KMS-11 (cell line): Measurements from ENCODE around the gene MAFG.

ENCODE experiments used
- H2AFZ ChIP-seq: fragments of 200-600 bp; sonication (generic); 2 replicates; pipeline ENCODE4 v1.6.1; 2016; ENCODE audit warnings: antibody characterized with exemption, mixed run types, low read depth
- H3K27ac ChIP-seq: fragments of 200-600 bp; sonication (generic); 2 replicates; pipeline ENCODE4 v1.6.1; 2016; ENCODE audit warnings: mild to moderate bottlenecking, mixed run types
- H3K27me3 ChIP-seq: fragments of 200-600 bp; sonication (generic); 2 replicates; pipeline ENCODE4 v1.6.1; 2017; ENCODE audit warnings: mild to moderate bottlenecking, low read depth, mixed run types, moderate library complexity; ENCODE audit not compliant: insufficient read depth
- H3K36me3 ChIP-seq: fragments of 200-600 bp; sonication (generic); 2 replicates; pipeline ENCODE4 v1.6.1; 2017; ENCODE audit warnings: mild to moderate bottlenecking, mixed run types; ENCODE audit not compliant: insufficient read depth
- H3K4me1 ChIP-seq: fragments of 200-600 bp; sonication (generic); 2 replicates; pipeline ENCODE4 v1.6.1; 2016; ENCODE audit warnings: mild to moderate bottlenecking, low read depth, mixed run types; ENCODE audit not compliant: poor library complexity, severe bottlenecking
- H3K4me2 ChIP-seq: fragments of 200-600 bp; sonication (generic); 2 replicates; pipeline ENCODE4 v1.7.0; 2016; ENCODE audit warnings: mild to moderate bottlenecking, mixed run types
- H3K4me3 ChIP-seq: fragments of 200-600 bp; sonication (generic); IDR thresholded peaks from 2 replicates; pipeline ENCODE4 v1.6.1; 2017; ENCODE audit warnings: low read depth, low read length, mixed read lengths; ENCODE audit not compliant: insufficient read depth
- H3K79me2 ChIP-seq: fragments of 200-600 bp; sonication (generic); 2 replicates; pipeline ENCODE4 v1.6.1; 2016; ENCODE audit warnings: low read depth, mixed run types; ENCODE audit not compliant: insufficient read depth
- H3K9ac ChIP-seq: fragments of 200-600 bp; sonication (generic); 2 replicates; pipeline ENCODE4 v1.6.1; 2016; ENCODE audit warnings: mild to moderate bottlenecking, mixed run types
- H4K20me1 ChIP-seq: fragments of 200-600 bp; sonication (generic); 2 replicates; pipeline ENCODE4 v1.6.1; 2016; ENCODE audit warnings: mild to moderate bottlenecking, mixed run types; ENCODE audit not compliant: insufficient read depth
- TF ChIP-seq, protein P1 (sequence below): fragments of 200-600 bp; sonication (generic); conservative IDR thresholded peaks from 2 replicates; pipeline ENCODE4 v1.6.1; 2017; ENCODE audit warnings: low read depth, mild to moderate bottlenecking, antibody characterized with exemption, low read length, moderate library complexity, mixed read lengths

Gene MAFG

GRCh38 chr17:81870981-81871386, 56.6 kb downstream of the MAFG start, which contains the start of gene ARHGDIA:
ARHGDIA (minus strand) TSS chr17:81871337; CDS start chr17:81869930, 1,407 bp downstream.
- H3K79me2 ChIP-seq: peaks cover 31% of the 10 kb centered on the region
- TF ChIP-seq, protein P1, sequence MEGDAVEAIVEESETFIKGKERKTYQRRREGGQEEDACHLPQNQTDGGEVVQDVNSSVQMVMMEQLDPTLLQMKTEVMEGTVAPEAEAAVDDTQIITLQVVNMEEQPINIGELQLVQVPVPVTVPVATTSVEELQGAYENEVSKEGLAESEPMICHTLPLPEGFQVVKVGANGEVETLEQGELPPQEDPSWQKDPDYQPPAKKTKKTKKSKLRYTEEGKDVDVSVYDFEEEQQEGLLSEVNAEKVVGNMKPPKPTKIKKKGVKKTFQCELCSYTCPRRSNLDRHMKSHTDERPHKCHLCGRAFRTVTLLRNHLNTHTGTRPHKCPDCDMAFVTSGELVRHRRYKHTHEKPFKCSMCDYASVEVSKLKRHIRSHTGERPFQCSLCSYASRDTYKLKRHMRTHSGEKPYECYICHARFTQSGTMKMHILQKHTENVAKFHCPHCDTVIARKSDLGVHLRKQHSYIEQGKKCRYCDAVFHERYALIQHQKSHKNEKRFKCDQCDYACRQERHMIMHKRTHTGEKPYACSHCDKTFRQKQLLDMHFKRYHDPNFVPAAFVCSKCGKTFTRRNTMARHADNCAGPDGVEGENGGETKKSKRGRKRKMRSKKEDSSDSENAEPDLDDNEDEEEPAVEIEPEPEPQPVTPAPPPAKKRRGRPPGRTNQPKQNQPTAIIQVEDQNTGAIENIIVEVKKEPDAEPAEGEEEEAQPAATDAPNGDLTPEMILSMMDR: no peak
- peak within 1 kb of the TSS; percentile 100 for H3K4me2 ChIP-seq
- H4K20me1 ChIP-seq: no peaks in the 10 kb centered on the region
- peak within 1 kb of the TSS; percentile 100 for H3K27ac ChIP-seq
- no peaks in the 10 kb centered on the region for H3K27me3 ChIP-seq
- no peaks in the 10 kb centered on the region for H3K36me3 ChIP-seq
- peaks cover 41% of the 10 kb centered on the region for H3K4me1 ChIP-seq
- H3K9ac ChIP-seq: peak within 1 kb of the TSS; percentile 100
- peak within 1 kb of the TSS; percentile 26 for H3K4me3 ChIP-seq
- peak within 1 kb of the TSS; percentile 87 for H2AFZ ChIP-seq

GRCh38 chr17:81870131-81870980, 57.2 kb downstream of the MAFG start:
- peak overlapping the region; percentile 26 for H3K4me3 ChIP-seq
- H3K4me1 ChIP-seq: peaks cover 48% of the 10 kb centered on the region
- H3K4me2 ChIP-seq: peak overlapping the region; percentile 88
- peak overlapping the region; percentile 88 for H3K27ac ChIP-seq
- TF ChIP-seq, protein P1: no peak
- peak overlapping the region; percentile 91 for H3K9ac ChIP-seq
- no peaks in the 10 kb centered on the region for H4K20me1 ChIP-seq
- H3K36me3 ChIP-seq: no peaks in the 10 kb centered on the region
- no peak overlapping the region for H2AFZ ChIP-seq
- peaks cover 31% of the 10 kb centered on the region for H3K79me2 ChIP-seq
- no peaks in the 10 kb centered on the region for H3K27me3 ChIP-seq

DNA sequence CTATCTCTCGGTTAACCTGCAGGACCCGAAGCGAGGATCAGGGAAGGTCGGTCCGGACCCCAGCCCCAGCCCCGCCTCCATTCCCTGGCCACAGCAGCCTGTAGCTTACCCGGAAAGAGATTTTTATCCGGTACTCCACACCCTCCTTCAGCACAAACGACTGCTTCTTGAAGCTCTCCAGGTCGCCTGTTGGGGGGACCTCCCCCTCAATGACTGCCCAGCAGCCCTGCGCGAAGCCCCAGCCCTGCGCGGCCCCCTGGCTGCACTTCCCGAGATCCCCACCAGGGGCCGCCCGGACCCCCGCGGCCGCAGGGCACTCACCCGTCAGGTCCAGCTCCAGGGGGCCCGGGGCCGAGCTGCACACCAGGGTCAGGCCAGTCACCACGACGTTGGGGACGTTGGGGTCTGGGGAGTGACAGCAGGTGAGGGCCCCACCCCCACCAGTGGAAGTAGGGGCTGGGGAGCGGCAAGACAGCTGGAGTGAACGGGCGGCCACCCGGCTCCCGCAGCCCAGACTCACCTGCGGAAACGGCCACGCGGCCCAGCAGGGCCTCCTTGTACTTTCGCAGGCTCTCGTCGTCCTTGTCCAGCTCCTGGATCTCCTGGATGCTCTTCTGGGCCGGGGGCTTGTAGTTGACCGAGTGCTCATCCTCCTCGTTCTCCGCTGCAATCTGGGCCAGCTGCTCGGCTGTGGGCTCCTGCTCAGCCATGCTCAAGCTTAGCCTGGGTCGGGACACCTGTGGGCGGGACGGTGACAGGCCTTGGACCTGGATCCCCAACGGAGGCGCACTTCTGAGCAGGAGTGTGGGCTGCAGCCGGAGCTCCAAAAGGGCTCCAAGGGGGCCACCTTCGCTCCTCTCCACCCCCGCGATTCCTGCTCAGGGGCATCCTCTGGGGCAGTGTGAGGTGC, 58.1 kb downstream of the MAFG start:
- peak overlapping the region; percentile 88 for H3K27ac ChIP-seq
- no peaks in the 10 kb centered on the region for H3K27me3 ChIP-seq
- H4K20me1 ChIP-seq: no peaks in the 10 kb centered on the region
- peak overlapping the region; percentile 26 for H3K4me3 ChIP-seq
- TF ChIP-seq, protein P1: peak; percentile 46
- H3K79me2 ChIP-seq: peaks cover 33% of the 10 kb centered on the region
- peak overlapping the region; percentile 91; the same call in 1 of the 2 replicates for H3K9ac ChIP-seq
- peak overlapping the region; percentile 88 for H3K4me2 ChIP-seq
- H3K4me1 ChIP-seq: peaks cover 51% of the 10 kb centered on the region
- no peaks in the 10 kb centered on the region for H3K36me3 ChIP-seq
- no peak overlapping the region for H2AFZ ChIP-seq

DNA sequence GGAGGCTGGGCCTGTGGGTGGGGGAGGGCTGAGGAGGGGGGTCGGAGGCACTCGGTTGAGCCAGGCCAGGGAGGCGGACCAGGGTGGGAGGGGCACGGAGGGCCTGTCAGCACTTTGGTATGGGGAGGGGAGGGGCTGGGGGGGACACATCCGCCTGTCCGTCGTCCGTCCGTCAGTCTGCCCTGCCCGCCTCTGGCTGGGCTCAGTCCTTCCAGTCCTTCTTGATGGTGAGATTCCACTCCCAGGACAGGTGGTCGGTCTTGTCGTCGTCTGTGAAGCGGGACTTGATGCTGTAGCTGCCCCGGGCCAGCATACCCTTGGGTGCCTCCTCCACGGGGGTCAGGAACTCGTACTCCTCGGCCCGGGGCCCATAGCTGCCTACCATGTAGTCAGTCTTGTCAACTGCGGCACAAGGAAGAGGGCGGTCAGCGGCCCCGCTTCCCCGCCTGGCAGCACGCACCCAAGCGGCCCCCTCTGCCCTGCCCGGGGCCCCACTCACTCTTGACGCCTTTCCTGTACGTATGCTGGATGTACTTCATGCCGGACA, 58.8 kb downstream of the MAFG start:
- H3K36me3 ChIP-seq: no peaks in the 10 kb centered on the region
- peaks cover 55% of the 10 kb centered on the region for H3K4me1 ChIP-seq
- H4K20me1 ChIP-seq: no peaks in the 10 kb centered on the region
- H3K9ac ChIP-seq: no peak overlapping the region
- H3K4me2 ChIP-seq: no peak overlapping the region
- TF ChIP-seq, protein P1: no peak
- H3K4me3 ChIP-seq: no peak overlapping the region
- no peak overlapping the region for H3K27ac ChIP-seq
- H3K79me2 ChIP-seq: peaks cover 41% of the 10 kb centered on the region
- no peak overlapping the region for H2AFZ ChIP-seq
- H3K27me3 ChIP-seq: no peaks in the 10 kb centered on the region
